ENCODE results near the gene SLC25A29.

DNA sequence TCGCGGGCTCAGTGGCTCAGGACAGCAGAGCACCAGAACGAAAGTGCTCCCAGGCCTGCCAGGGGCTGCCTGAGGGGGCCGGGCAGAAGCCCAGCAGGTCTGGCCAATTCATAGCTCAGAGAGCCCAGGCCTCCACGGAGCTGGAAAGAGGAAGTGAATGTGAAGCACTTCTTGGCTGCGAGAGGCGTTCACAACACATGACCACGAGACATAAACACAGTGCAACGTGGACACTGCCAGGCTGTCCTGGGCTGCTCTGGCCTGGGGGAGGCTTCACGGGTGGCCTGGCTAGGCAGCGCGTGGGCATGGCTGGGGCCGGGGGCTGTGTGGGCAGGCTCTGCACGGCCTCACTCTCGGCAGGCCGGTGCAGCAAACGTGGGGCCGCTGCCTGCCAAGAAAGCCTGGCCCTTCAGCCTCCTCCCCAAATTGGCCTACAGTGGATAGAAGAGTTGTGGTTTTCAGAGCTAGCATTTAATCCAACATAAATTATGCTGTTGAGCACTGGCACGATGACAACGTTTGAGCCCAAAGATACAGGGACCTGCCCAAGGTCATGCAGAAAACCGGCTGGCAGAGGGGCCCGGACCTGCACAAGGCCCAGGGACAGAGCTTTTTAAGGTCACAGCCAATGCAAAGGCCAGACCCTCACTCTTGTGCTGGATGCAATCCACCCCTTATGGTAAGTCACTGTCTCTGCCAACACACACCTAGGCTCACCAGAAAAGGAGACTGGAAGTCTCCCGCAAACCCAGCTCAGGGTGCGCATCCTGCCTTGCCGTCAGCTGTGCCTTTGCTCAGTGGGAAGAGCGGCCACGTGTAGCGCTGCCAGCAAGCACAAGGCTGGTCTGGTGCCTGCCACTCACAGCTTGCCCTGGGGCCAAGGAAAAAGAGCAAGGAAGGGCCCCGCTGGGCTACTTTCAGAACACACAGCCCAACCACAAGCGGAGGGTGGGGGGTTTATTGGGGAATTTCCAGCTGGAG, 8.6 kb downstream of the SLC25A29 start:
- TF ChIP-seq, protein P1, sequence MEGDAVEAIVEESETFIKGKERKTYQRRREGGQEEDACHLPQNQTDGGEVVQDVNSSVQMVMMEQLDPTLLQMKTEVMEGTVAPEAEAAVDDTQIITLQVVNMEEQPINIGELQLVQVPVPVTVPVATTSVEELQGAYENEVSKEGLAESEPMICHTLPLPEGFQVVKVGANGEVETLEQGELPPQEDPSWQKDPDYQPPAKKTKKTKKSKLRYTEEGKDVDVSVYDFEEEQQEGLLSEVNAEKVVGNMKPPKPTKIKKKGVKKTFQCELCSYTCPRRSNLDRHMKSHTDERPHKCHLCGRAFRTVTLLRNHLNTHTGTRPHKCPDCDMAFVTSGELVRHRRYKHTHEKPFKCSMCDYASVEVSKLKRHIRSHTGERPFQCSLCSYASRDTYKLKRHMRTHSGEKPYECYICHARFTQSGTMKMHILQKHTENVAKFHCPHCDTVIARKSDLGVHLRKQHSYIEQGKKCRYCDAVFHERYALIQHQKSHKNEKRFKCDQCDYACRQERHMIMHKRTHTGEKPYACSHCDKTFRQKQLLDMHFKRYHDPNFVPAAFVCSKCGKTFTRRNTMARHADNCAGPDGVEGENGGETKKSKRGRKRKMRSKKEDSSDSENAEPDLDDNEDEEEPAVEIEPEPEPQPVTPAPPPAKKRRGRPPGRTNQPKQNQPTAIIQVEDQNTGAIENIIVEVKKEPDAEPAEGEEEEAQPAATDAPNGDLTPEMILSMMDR (conservative IDR thresholded peaks at IDR 0.05; ENCODE audit: low read depth, low read length), result no peak
- TF ChIP-seq BHLHE40 (IDR thresholded peaks at IDR 0.05; ENCODE audit: low read depth, low read length) (no peak), MAZ (IDR thresholded peaks at IDR 0.05; ENCODE audit: borderline replicate concordance, low read depth, low read length) (peak; percentile 32; the same call in 1 of the 2 replicates), NFE2L2 (IDR thresholded peaks at IDR 0.05; ENCODE audit: low read depth, low read length) (no peak), SMC3 (IDR thresholded peaks at IDR 0.05; ENCODE audit: low read depth, low read length) (no peak), POLR2A (IDR thresholded peaks at IDR 0.05; ENCODE audit: low read depth, low read length) (no peak), RFX5 (IDR thresholded peaks at IDR 0.05; ENCODE audit: low read depth, low read length) (no peak), CEBPB (IDR thresholded peaks at IDR 0.05; ENCODE audit: low read depth, low read length) (no peak), MAFK (IDR thresholded peaks at IDR 0.05; ENCODE audit: low read depth, low read length) (no peak)
- TF ChIP-seq, protein P2, sequence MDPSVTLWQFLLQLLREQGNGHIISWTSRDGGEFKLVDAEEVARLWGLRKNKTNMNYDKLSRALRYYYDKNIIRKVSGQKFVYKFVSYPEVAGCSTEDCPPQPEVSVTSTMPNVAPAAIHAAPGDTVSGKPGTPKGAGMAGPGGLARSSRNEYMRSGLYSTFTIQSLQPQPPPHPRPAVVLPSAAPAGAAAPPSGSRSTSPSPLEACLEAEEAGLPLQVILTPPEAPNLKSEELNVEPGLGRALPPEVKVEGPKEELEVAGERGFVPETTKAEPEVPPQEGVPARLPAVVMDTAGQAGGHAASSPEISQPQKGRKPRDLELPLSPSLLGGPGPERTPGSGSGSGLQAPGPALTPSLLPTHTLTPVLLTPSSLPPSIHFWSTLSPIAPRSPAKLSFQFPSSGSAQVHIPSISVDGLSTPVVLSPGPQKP (IDR thresholded peaks at IDR 0.05; ENCODE audit: borderline replicate concordance, low read depth, low read length), result no peak
- TF ChIP-seq, protein P3, sequence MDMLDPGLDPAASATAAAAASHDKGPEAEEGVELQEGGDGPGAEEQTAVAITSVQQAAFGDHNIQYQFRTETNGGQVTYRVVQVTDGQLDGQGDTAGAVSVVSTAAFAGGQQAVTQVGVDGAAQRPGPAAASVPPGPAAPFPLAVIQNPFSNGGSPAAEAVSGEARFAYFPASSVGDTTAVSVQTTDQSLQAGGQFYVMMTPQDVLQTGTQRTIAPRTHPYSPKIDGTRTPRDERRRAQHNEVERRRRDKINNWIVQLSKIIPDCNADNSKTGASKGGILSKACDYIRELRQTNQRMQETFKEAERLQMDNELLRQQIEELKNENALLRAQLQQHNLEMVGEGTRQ (IDR thresholded peaks at IDR 0.05; ENCODE audit: low read depth, low read length), result peak; percentile 89

Measured in IMR-90 (cell line).